GM18951 (cell line): Measurements from ENCODE around the gene BTBD9.

Experiments
- POLR2A ChIP-seq: IDR thresholded peaks from 4 replicates; pipeline ENCODE4 v1.6.1; 2011; ENCODE audit warnings: mild to moderate bottlenecking; ENCODE audit not compliant: insufficient read length, insufficient read depth; ENCODE audit errors: extremely low read depth
- in situ Hi-C: fragments of 300-500 bp; cut with MboI; formaldehyde crosslinking; loops from one replicate; pipeline ENCODE4 v1.12.0; 2022; ENCODE audit warnings: low sequenced_read_pairs, mixed read lengths, inconsistent platforms; ENCODE audit not compliant: unreplicated experiment

BTBD9 gene

DNA sequence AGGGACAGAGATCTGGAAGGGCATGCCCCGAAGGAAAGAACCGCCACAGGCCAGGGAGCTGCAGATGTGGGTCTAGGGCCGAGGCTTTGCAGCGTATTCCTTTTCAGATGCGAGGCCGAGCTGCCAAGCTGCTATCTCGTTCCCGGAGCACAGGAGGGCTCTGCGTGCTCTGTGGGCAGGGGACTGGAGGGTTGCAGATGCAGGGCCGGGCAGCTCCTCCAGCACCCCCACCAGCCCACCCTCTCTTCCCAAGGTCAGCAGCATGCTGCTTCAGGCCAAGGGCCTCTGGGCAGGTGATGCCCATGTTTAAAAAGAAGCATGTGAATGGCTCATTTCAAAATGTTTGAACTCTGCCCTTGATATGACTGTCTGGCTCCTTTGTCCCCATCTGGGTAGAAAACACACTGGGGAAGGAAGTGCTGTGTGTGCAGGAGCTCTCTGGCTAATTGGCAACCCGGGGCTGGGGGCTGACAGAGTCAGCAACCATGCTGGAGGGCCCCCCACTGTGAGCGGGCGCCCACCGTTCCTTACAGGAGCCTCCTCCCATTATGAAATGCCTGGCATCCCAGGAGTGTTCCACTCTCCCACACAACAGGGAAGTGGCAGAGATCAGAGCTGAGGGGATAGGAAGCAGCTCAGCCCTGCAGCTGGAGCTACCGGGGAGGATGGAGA lies 466.9 kb downstream of the BTBD9 start:
- in situ Hi-C loops = no loop called here

DNA sequence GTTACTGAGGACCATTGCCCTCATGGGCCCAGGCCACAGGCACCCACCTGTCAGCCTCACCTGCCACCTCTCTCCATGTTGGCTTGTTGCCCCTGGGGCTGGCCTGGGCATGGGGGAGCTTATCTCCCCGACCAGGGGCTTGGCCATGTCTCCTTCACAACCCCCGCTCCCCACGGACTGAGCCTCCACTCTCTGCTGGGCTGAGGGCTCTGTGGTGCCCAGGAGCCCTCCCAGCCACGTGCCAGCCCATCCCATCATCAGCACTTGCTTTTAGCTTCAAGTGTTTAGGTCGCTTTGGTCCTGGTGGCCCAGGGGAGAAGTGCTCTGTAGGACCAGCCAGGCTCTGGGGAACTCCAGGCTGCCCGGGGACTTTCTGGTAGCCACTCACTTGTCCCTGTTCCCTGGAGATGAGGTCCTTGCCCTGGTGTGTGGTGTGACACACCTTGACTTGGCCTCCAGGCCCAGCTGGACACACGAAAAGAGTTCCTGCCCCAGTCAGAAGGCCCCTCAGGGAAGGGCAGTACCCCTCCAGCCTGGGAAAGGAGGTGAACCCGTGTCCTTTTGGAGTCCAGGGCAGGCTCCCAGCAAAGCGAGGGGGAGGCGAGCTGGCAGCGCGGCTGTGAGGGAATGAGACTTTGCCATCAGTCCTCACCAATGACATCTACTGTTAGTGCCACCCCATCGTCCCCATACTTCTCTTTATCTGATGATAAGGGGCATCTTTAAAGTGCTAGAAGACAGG lies 467.6 kb downstream of the BTBD9 start:
- TF ChIP-seq POLR2A = no peak
- in situ Hi-C loops = no loop called here

More for the DNA sequence above, 466.9 kb downstream of the BTBD9 start:
- TF ChIP-seq POLR2A = no peak

DNA sequence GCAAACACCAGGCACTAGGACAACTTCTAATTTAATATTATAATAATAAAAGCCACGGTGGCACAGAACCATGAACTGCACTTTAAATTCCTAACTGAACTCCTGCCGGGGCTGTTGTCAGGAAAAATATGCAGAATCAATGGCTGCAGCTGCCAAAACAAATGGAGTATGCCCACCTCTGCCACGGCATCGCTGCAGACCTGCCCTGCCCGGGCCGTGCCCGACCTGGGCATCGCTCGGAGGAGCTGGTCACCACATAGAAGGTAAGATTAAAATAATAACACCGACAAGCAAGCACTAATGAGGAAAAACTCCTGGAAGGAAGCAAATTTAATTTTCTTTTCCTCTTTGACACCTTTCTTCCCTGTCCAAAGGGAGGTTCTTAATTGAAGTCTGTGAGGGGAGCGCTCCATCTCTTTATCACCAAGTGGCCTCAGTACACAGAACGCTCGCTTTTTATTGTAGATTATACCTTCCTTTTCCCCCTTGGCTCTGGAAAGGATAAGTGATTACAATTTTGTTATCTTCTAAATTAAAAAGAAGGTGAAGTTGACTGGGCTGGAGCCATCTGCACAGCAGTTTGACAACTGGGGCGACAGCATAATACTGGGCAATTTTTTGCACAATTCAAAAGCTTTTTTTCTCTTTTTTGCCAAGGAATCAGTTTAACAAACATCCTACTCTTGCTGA lies 468.9 kb downstream of the BTBD9 start:
- in situ Hi-C loops = no loop called here
- no peak for TF ChIP-seq POLR2A

DNA sequence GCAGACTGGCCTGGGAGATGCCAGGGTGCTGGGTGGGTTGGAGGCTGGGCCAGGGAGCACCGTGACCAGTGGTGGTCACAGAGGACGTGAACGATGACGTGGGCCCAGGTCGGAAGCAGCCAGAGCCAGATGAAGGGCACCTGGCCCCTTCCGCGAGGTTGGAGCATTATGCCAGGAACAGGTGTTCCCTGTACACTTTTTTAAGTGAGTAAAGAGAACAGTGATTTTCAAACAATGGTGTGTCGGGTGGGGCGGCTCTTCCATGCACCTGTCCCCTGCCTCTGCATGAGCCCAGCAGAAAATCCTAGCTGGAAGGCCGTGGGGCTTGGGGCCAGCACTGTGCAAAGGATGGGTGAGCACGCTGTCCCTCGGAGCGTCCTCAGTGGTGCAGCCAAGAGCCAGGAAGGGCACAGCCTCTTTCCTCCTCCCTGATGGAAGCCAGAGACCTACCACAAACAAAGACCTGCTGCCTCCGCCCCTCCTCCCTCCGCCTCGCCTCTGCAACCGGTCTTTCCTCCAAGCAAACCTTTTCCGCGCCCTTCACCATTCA lies 469.7 kb downstream of the BTBD9 start:
- in situ Hi-C loops = no loop called here

DNA sequence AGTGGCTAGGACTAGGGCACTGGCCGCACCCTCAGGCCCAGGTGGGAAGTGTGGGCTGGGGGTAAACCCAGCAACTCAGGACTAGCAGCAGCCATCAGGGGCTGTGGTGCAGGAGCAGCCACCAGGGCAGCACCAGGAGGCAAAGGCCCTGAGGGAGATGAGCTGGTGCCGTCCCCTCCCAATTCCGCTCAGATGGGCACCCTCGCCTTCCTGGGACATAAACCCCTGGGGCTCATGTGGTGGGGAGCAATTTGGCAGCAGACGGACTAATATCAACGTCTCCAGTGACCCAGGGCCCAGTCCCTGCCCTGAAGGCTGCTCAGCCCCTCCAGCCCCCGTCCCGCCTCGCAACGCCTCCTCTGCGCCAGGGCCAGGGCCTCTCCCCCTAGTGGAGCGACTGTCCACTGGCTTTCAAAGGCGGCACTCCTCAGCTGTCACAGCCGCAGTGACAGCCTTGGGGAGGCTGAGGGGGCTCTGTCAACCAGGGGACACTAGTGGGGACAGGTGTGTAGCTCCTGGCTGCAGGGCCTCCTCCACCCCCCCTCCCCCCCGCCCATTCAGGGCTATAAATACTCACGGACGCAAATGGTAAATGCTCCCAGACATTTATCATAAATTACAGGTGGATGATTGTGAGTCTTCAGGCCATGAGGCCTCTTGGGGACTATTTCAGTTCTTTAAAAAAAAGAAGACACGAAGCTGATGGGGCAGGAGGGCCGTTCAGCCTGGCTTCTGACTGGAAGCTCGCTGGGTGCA lies 470.3 kb downstream of the BTBD9 start:
- no peak for TF ChIP-seq POLR2A
- in situ Hi-C loops = no loop called here

More for the DNA sequence above, 469.7 kb downstream of the BTBD9 start:
- TF ChIP-seq POLR2A = no peak

DNA sequence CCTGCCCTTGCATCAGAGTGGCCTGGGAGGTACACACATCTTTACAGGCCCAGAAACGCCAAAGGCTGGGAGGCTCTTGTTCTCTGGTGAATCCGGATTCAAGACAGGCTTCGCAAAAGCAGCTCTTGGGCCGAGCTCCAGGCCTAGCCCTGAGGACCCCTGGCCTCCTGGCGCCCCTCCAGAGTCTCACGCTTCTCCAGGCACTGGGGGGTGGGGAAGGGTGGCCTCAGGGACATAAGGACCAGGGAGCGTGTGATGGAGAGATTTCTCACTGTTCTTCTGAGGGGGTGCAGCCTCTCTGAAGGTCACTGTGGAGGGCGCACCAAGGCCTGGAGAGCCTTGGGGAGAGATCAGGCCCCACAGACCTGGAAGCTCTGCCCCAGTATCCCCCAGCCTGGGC lies 471.0 kb downstream of the BTBD9 start:
- in situ Hi-C loops = no loop called here

DNA sequence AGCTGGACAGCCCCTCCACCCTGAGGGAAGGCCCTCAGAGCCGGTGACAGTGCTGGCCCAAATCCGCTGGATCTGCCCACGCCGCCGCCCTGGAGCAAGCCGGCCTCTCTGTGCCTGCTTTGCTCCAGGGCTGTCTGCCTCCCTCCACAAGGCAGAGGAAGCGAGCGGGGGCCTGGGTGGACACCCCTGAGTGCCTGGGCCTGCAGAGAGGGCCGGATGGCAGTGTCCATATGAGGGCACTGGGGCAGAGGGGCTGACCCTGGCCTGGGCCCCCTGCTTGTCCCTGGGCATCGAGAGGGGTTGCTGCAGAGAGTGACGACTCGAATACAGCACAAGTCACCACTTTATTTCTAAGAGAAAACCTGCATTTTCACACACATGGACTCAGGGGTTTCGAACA lies 471.6 kb downstream of the BTBD9 start:
- in situ Hi-C loops = no loop called here
- TF ChIP-seq POLR2A = no peak

More for the DNA sequence above, 471.0 kb downstream of the BTBD9 start:
- no peak for TF ChIP-seq POLR2A

DNA sequence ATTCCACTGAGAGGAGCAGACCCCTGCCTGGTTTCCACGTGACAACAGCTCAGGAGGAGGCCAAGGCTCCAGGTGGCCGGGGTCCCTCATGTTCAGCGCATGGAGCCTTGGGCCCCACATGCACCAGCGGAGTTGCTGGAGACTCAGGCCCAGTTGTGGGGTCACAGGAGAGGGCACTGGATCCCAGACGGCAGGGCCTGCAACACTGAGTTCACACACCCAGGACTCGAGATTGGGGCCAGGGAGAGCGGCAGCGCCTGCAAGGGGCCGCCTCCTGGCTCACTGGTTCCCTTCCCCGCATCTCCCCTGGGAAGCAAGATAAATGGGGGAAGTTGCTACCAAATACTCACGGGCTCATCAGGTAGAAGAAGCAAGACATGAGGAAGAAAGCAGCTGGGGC lies 472.1 kb downstream of the BTBD9 start:
- TF ChIP-seq POLR2A = no peak
- in situ Hi-C loops = no loop called here

DNA sequence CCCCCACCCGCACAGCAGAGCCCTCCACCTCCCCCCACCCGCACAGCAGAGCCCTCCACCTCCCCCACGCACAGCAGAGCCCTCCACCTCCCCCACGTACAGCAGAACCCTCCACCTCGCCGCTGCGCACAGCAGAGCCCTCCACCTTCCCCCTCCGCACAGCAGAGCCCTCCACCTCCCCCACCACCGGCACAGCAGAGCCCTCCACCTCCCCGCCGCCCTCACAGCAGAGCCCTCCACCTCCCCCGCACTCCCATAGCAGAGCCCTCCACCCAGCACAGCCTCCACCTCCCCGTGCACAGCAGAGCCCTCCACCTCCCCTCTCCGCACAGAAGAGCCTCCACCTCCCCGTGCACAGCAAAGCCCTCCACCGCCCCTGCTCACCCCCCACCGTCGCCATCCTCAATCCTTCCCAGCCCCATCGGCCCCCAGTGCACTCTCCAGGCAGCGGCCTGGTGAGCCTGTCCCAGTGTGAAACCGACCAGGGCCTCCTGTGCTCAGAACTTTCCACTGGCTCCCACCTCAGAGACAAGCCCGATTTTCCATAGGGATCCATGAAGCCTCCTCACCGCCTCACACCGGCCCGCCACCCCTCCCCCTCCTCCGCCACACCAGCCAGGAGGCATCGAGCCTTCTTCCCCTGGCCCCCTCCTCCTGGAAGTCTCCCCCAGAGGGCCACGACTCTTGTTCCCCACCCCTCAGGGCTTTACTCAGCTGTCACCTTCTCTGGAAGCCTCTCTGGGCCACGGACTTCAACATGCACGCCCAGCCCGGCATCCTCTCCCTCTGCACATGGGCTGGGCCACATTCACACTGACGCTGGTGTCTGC lies 473.1 kb downstream of the BTBD9 start:
- no peak for TF ChIP-seq POLR2A
- in situ Hi-C loops = no loop called here

DNA sequence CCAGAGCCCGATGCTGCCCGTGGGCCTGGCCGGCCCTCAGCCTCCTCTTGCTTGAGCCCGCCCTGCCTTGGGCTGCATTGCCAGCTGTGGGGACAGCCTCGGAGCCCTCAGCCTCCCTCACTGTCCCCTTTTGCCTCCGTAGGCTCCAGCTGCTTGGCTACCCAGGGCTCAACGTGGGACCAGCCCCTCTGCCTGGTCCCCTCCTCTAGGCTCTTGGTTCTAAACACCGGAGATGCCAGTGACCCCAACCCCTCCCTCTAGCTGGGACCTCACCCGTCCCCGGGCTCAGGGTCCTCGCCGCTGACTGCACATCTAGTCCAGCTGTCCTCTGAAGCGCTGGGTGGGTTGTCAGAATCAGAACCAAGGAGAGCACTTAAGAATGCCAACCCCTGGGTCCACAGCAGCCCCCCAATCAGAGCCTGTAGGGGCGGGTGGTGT lies 475.0 kb downstream of the BTBD9 start:
- in situ Hi-C loops = no loop called here
- no peak for TF ChIP-seq POLR2A

DNA sequence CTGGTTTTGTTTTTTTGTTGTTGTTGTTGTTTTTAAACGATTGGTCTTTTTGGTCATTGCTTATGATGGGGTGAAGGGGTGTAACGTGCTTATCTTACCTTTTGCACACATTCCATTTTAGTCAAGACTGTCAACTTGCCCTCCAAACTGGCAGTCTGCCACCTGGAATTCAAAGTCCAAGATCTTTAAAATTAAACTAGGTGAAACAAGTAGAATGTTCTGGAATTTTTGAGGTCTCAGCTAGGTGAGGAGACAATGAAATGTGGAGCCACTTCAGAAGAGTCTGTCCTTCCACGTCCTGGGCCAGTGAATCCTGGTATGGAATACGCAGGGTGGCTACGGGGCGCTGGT lies 475.6 kb downstream of the BTBD9 start:
- in situ Hi-C loops = no loop called here
- TF ChIP-seq POLR2A = no peak
